Right cardiac atrium (tissue), 5 donors: ENCODE results near the gene ESPL1. TPM values are rescaled to one million over a fixed set of nuclear protein-coding genes. Genes with fewer than 3 reads are reported as not detected.

Source experiments
- ATAC-seq, 2 donors: fragments of 200-7000 bp; cut with Tn5 transposase; one replicate each; pipeline versions ENCODE4 v1.8.0 to v1.9.1; 2020; ENCODE audit warnings: moderate library complexity in 2 of 2, mild to moderate bottlenecking in 1 of 2
- DNase-seq, 3 donors: peaks; one replicate each; pipeline ENCODE4 v3.0.0-alpha.2; 2020
- H3K27ac ChIP-seq: one replicate; pipeline ENCODE4 v1.5.1; 2013; ENCODE audit warnings: mild to moderate bottlenecking, low read length, control low read depth, moderate library complexity
- H3K27me3 ChIP-seq: one replicate; pipeline ENCODE4 v1.6.1; 2013; ENCODE audit not compliant: control insufficient read depth, insufficient read depth
- H3K4me1 ChIP-seq: one replicate; pipeline ENCODE4 v1.6.1; 2013; ENCODE audit warnings: low read length; ENCODE audit not compliant: control insufficient read depth, insufficient read depth
- H3K4me3 ChIP-seq: one replicate; pipeline ENCODE4 v1.5.1; 2013; ENCODE audit warnings: low read length, control low read depth
- H3K9me3 ChIP-seq: one replicate; pipeline ENCODE4 v1.6.1; 2013; ENCODE audit warnings: low read length; ENCODE audit not compliant: control insufficient read depth
- WGBS: extraction: QIAGEN DNeasy Blood & Tissue Kit; methylation state at CpG from one replicate; pipeline ENCODE4 v1.1.7; 2013; 5-methylcytosine and 5-hydroxymethylcytosine counted together
- intact Hi-C, 4 donors: fragments of 100-400 bp; cut with DNase I; formaldehyde crosslinking; loops; one replicate each; pipeline versions ENCODE4 v1.11.0 to v1.14.0; 2022 to 2023
- polyA plus RNA-seq: library from polyadenylated mRNA; stranded (reverse); fragments of 200-250 nt; gene quantifications from one replicate; pipeline ENCODE4 v1.2.3, GENCODE V29; 2013
- total RNA-seq, 4 donors: library from RNA; stranded (reverse); fragmentation: NEBNext Ultra II Directional; extraction: Animal tissue kit (Norgen Biotek cat#: 25700); gene quantifications; one replicate each; pipeline ENCODE4 v1.2.1, GENCODE V29; 2021
- donor health status: healthy with polysubstance abuse.
- donor health status: DM: no; HTN: yes; CAD: no.
- donor health status: DM: no; HTN: no; CAD: no.
- donor health status: DM: no; HTN: yes; CAD: no; lungs with severe emphysema.
- donor health status: DM: yes; HTN: yes; CAD: no.

The ESPL1 gene
- total and polyA plus RNA-seq, 5 donors: 0.11 to 1.2 (median 0.38) TPM

GRCh38 chr12:53313996-53314395, 45.9 kb downstream of the ESPL1 start:
- no peaks in the 10 kb centered on the region for H3K4me1 ChIP-seq
- DNase-seq: no peak
- ATAC-seq: no peak
- H3K27me3 ChIP-seq: no peaks in the 10 kb centered on the region
- WGBS: 56% methylated on average over 3 of the region's 3 CpGs
- intact Hi-C loops: no loop called here
- no peaks in the 10 kb centered on the region for H3K9me3 ChIP-seq
- no peak overlapping the region for H3K27ac ChIP-seq
- no peak overlapping the region for H3K4me3 ChIP-seq

- WGBS: 38% methylated on average over 10 of the region's 10 CpGs
- no peaks in the 10 kb centered on the region for H3K9me3 ChIP-seq
- H3K4me3 ChIP-seq: peak overlapping the region; percentile 72
- DNase-seq (no peak), ATAC-seq (no peak)
- intact Hi-C loops: loop anchor here in 3 of 4 donors (10.0 kb wide), 1 partner anchor 184 kb away; the partner anchor contains the start of genes NPFF (in 3 of the 3) and TARBP2 (in 3 of the 3)
- no peaks in the 10 kb centered on the region for H3K4me1 ChIP-seq
- H3K27ac ChIP-seq: peak overlapping the region; percentile 84
- H3K27me3 ChIP-seq: no peaks in the 10 kb centered on the region
Measured at GRCh38 chr12:53320352-53321195, 52.5 kb downstream of the ESPL1 start.

DNA sequence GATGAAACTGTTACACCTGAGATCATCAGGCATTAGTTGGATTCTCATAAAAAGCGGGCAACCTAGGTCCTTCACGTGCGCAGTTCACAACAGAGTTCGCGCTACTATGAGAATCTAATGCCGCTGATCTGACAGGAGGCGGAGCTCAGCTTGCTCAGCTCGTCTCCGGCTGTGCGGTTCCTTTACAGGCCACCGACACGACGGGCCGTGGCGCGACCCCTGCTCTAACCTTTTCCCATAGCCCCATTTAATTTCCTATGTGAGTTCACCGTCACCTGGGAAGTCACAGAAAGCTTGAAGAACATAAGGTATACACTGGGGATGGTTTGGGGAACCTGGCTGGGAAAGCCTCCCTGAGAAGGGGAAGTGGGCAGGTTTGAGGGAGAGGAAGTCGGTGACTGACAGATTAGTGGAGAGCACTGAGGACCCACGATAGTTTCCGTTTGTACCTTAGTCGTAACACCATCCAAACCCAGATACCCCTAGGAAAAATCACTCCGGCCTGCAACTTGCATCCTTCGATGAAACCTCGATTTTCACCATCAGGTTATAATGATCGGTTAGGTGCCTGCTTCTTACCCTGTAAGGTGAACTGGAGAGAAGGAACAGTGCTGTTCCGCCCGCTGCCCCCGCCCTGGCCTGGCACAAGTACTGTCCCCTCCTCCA, 56.1 kb downstream of the ESPL1 start:
- H3K27me3 ChIP-seq: no peaks in the 10 kb centered on the region
- DNase-seq (peak in 1 of 3 donors; percentile 56), ATAC-seq (no peak)
- H3K4me1 ChIP-seq: no peaks in the 10 kb centered on the region
- peak overlapping the region; percentile 69 for H3K27ac ChIP-seq
- peak overlapping the region; percentile 71 for H3K4me3 ChIP-seq
- intact Hi-C loops: loop anchor here in 3 of 4 donors (10.0 kb wide), 1 partner anchor 181 kb away; the partner anchor contains the start of genes NPFF (in 3 of the 3) and TARBP2 (in 3 of the 3)
- 38% methylated on average over 28 of the region's 28 CpGs for WGBS
- H3K9me3 ChIP-seq: no peaks in the 10 kb centered on the region

DNA sequence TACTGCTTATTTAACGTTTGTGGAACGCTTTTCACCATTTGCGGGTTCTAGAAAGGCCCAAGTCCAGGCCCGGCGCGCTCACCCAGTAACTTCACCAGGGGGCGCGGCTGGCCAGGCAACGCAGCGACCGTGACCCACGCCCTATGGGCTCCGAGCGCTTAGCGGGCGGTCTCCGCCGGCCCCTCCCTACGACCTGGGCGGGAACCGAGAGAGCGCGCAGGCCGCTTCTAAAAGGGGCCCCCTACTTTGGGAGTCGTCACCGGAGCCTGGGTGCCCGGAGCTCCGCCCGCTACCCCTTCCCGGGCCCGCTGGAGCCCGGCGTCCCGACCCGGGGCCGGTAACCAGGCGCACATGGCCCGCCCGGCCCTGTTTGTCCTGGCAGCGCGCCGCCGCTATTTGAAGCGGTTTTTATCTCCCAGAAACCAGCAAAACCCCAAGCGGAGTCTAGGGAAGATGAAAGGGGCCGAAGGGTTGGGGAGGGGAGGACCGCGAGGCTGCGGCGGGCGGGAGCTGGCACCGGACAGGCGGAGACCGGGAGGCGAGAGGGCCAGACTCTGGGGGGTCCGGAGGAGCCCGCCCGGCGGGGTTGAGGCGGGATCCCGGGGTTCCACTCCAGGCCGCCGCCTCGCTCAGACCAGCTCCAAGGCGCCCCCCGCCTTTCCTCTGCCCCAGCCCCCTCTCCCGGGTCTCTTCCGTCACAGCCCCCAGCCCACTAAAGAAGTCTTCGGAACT, 56.8 kb downstream of the ESPL1 start:
- Histone ChIP-seq H3K9me3 (no peaks in the 10 kb centered on the region), H3K27ac (peak overlapping the region; percentile 84), H3K4me1 (no peaks in the 10 kb centered on the region), H3K27me3 (no peaks in the 10 kb centered on the region), H3K4me3 (peak overlapping the region; percentile 71)
- peak; percentile 95 to 98 (median 97) for DNase-seq
- WGBS: under 1% methylated on average over 69 of the region's 69 CpGs
- intact Hi-C loops: loop anchor here in 3 of 4 donors (10.0 kb wide), 1 partner anchor 180 kb away; the partner anchor contains the start of genes NPFF (in 3 of the 3) and TARBP2 (in 3 of the 3)
- peak; percentile 88 to 91 for ATAC-seq

DNA sequence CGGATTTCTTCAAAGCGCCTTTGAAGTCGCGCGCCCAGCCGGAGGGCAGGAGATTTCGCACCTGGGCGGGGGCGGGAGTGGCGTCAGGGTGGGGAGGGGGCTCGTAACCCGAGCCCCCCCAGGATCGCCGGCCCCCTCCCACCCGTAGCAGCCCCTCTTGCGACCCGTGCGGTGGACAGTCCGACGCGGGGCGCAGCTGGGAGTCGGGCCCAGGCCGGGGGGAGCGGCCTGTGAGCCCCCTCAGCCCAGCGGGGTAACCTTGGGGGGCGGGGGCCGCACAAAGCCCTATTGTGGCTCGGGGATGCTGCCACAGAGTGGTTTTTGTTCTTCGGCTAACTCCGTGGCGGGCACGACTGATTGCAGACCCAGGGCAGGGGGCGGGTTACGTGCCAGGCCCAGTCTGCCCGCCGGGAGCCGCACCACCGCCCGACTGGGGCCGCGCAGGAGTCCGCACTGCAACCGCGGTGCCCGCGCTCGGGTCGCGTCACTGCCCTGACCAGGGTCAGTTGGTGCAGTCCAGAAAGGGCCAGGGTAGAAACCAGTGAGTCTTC, 57.5 kb downstream of the ESPL1 start:
- Histone ChIP-seq H3K9me3 (no peaks in the 10 kb centered on the region), H3K27me3 (no peaks in the 10 kb centered on the region), H3K27ac (no peak overlapping the region), H3K4me3 (peak overlapping the region; percentile 71), H3K4me1 (no peaks in the 10 kb centered on the region)
- ATAC-seq: peak; percentile 12 to 16
- WGBS: 1% methylated on average over 50 of the region's 50 CpGs
- DNase-seq: peak; percentile 45 to 80 (median 75)
- intact Hi-C loops: loop anchor here in 3 of 4 donors (10.0 kb wide), 1 partner anchor 179 kb away; the partner anchor contains the start of genes NPFF (in 3 of the 3) and TARBP2 (in 3 of the 3)

- Histone ChIP-seq H3K4me3 (no peak overlapping the region), H3K27me3 (no peaks in the 10 kb centered on the region), H3K4me1 (no peaks in the 10 kb centered on the region), H3K9me3 (no peaks in the 10 kb centered on the region), H3K27ac (no peak overlapping the region)
- ATAC-seq: no peak
- WGBS: 84% methylated on average over 8 of the region's 8 CpGs
- DNase-seq: no peak
- intact Hi-C loops: loop anchor here in 3 of 4 donors (10.0 kb wide), 1 partner anchor 178 kb away; the partner anchor contains the start of genes NPFF (in 3 of the 3) and TARBP2 (in 3 of the 3)
Measured at GRCh38 chr12:53326460-53327185, 58.5 kb downstream of the ESPL1 start.

DNA sequence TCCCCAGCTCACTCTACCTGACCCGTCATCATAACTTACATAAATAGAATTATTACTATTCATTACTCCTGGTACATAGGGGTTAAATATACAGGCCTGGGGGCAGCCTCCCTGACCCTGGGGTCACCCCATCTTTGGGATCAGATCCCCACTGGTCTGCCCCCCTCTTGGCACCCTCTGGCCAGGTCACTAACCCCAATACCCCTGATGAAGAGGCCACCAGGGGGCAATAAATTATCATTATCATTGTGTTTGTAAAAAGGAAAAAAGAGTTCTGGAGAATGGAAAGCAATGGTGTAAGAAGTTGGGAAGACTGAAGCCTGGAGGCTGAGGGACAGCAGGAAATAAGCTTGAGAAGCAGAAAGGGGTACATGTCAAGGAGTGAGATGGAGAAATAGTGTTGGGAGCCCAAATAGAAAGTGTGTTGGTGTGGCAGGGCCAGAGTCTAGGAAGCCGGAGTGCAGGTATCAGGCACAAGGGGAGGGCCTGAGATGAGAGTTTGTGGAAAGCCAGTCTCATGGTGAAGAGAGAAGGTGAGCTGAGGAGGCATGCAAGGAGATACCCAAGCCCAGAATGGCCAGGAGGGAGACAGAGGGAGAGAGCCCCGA, 59.4 kb downstream of the ESPL1 start:
- H3K4me3 ChIP-seq: no peak overlapping the region
- no peaks in the 10 kb centered on the region for H3K4me1 ChIP-seq
- DNase-seq (no peak), ATAC-seq (no peak)
- 86% methylated on average over 3 of the region's 3 CpGs for WGBS
- no peaks in the 10 kb centered on the region for H3K27me3 ChIP-seq
- no peaks in the 10 kb centered on the region for H3K9me3 ChIP-seq
- intact Hi-C loops: loop anchor here in 3 of 4 donors (10.0 kb wide), 1 partner anchor 177 kb away; the partner anchor contains the start of genes NPFF (in 3 of the 3) and TARBP2 (in 3 of the 3)
- H3K27ac ChIP-seq: no peak overlapping the region

GRCh38 chr12:53328043-53328435, 59.9 kb downstream of the ESPL1 start:
- Histone ChIP-seq H3K4me1 (no peaks in the 10 kb centered on the region), H3K9me3 (no peaks in the 10 kb centered on the region), H3K27me3 (no peaks in the 10 kb centered on the region), H3K27ac (no peak overlapping the region), H3K4me3 (no peak overlapping the region)
- intact Hi-C loops: loop anchor here in 3 of 4 donors (10.0 kb wide), 1 partner anchor 177 kb away; the partner anchor contains the start of genes NPFF (in 3 of the 3) and TARBP2 (in 3 of the 3)
- DNase-seq: no peak
- 47% methylated on average over 16 of the region's 16 CpGs for WGBS
- no peak for ATAC-seq

DNA sequence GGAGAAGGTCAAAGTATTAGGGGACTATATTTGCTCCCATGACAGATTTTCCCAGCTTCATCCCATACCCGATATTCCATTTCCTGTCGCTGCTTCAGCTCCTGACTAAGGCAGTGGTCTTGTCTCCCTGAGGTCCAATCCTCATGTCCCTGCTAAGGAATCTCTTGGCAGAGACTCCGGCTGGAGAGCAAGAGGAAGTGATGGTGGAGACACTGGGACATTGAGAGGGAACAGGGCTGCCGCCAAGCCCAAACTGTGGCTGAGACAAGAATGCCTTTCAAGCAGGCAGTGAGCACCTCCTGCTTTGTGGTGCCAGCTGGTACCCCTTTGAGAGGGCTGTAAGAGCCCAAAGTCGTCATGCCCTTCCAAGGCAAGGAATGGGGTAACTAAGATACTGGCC, 62.6 kb downstream of the ESPL1 start:
- DNase-seq: peak in 1 of 3 donors; percentile 30
- H3K9me3 ChIP-seq: no peaks in the 10 kb centered on the region
- intact Hi-C loops: no loop called here
- no peak for ATAC-seq
- H3K4me3 ChIP-seq: no peak overlapping the region
- 47% methylated on average over 5 of the region's 5 CpGs for WGBS
- no peaks in the 10 kb centered on the region for H3K4me1 ChIP-seq
- no peak overlapping the region for H3K27ac ChIP-seq
- H3K27me3 ChIP-seq: no peaks in the 10 kb centered on the region
